GM23338 (cell line): ENCODE measurements around the gene TFAP2A. TPM values are rescaled to one million over a fixed set of nuclear protein-coding genes. Genes with fewer than 3 reads are reported as not detected.

Experiments used
- ATAC-seq: fragments of 200-7000 bp; cut with Tn5 transposase; 3 replicates; pipeline ENCODE4 v1.9.1; 2020
- DNase-seq: peaks from one replicate; pipeline ENCODE4 v3.0.0-alpha.2; 2015; ENCODE audit warnings: low spot score
- H2AFZ ChIP-seq: fragments of 200-600 bp; sonication (generic); 2 replicates; pipeline ENCODE4 v1.8.0; 2016; ENCODE audit warnings: antibody characterized with exemption, mild to moderate bottlenecking, moderate library complexity
- H3F3A ChIP-seq: fragments of 200-600 bp; sonication (generic); replicated peaks from 2 replicates; pipeline ENCODE4 v1.8.0; 2017; ENCODE audit warnings: antibody characterized with exemption, mixed run types, low read depth
- H3K27ac ChIP-seq: fragments of 200-600 bp; sonication (generic); 2 replicates; pipeline ENCODE4 v1.6.1; 2016; ENCODE audit warnings: low read depth
- H3K27me3 ChIP-seq: fragments of 200-600 bp; sonication (generic); 2 replicates; pipeline ENCODE4 v1.8.0; 2016; ENCODE audit warnings: mild to moderate bottlenecking, mixed run types, moderate library complexity; ENCODE audit not compliant: insufficient read depth
- H3K36me3 ChIP-seq: fragments of 200-600 bp; sonication (generic); 2 replicates; pipeline ENCODE4 v1.8.0; 2016; ENCODE audit warnings: mild to moderate bottlenecking; ENCODE audit not compliant: insufficient read depth
- H3K4me1 ChIP-seq: fragments of 200-600 bp; sonication (generic); 2 replicates; pipeline ENCODE4 v1.8.0; 2016; ENCODE audit warnings: mild to moderate bottlenecking, moderate library complexity; ENCODE audit not compliant: insufficient read depth
- H3K4me2 ChIP-seq: fragments of 200-600 bp; sonication (generic); 2 replicates; pipeline ENCODE4 v1.7.1; 2017; ENCODE audit warnings: mixed run types
- H3K4me3 ChIP-seq: fragments of 200-600 bp; sonication (generic); 2 replicates; pipeline ENCODE4 v1.6.1; 2016; ENCODE audit warnings: mixed run types
- H3K79me2 ChIP-seq: fragments of 200-600 bp; sonication (generic); replicated peaks from 2 replicates; pipeline ENCODE4 v1.8.0; 2017; ENCODE audit warnings: mild to moderate bottlenecking; ENCODE audit not compliant: insufficient read depth
- H3K9me2 ChIP-seq: fragments of 200-600 bp; sonication (generic); 2 replicates; pipeline ENCODE4 v1.8.0; 2017; ENCODE audit not compliant: insufficient read depth
- H4K20me1 ChIP-seq: fragments of 200-600 bp; sonication (generic); replicated peaks from 2 replicates; pipeline ENCODE4 v1.8.0; 2017; ENCODE audit warnings: mild to moderate bottlenecking; ENCODE audit not compliant: insufficient read depth
- H3K27ac Mint-ChIP-seq: 2 replicates; pipeline ENCODE4 v1.8.0; 2020; ENCODE audit warnings: inconsistent platforms, mild to moderate bottlenecking, moderate library complexity, mixed read lengths
- H3K27me3 Mint-ChIP-seq: 3 replicates; pipeline ENCODE4 v1.8.0; 2022; ENCODE audit warnings: low read depth, mild to moderate bottlenecking, moderate library complexity, mixed read lengths, inconsistent platforms; ENCODE audit not compliant: insufficient read depth, poor library complexity
- H3K36me3 Mint-ChIP-seq: 3 replicates; pipeline ENCODE4 v1.8.0; 2021; ENCODE audit warnings: low read depth, mild to moderate bottlenecking, inconsistent platforms, moderate library complexity, mixed read lengths
- H3K4me1 Mint-ChIP-seq: 3 replicates; pipeline ENCODE4 v1.8.0; 2020; ENCODE audit warnings: mild to moderate bottlenecking, inconsistent platforms, mixed read lengths
- H3K4me3 Mint-ChIP-seq: 3 replicates; pipeline ENCODE4 v1.8.0; 2021; ENCODE audit warnings: moderate library complexity, mild to moderate bottlenecking, inconsistent platforms, mixed read lengths
- H3K9me3 Mint-ChIP-seq: 3 replicates; pipeline ENCODE4 v1.8.0; 2020; ENCODE audit warnings: moderate library complexity, mild to moderate bottlenecking, inconsistent platforms, mixed read lengths
- CREB1 ChIP-seq: fragments of 250-450 bp; sonication (Bioruptor Pico); IDR thresholded peaks from 2 replicates; pipeline ENCODE4 v1.5.0; 2020; ENCODE audit warnings: low read depth, mild to moderate bottlenecking, moderate library complexity
- EZH2 ChIP-seq: fragments of 200-600 bp; sonication (generic); IDR thresholded peaks from one replicate; pipeline ENCODE4 v1.8.0; 2017; ENCODE audit warnings: antibody characterized with exemption, mild to moderate bottlenecking, low read depth; ENCODE audit not compliant: unreplicated experiment
- EZH2phosphoT487 ChIP-seq: fragments of 200-600 bp; sonication (generic); IDR thresholded peaks from one replicate; pipeline ENCODE4 v1.8.1; 2018; ENCODE audit warnings: antibody characterized with exemption; ENCODE audit not compliant: unreplicated experiment
- JUNB ChIP-seq: IDR thresholded peaks from one replicate; pipeline ENCODE4 v1.6.1; 2016; ENCODE audit warnings: antibody characterized with exemption; ENCODE audit not compliant: unreplicated experiment
- NANOG ChIP-seq: IDR thresholded peaks from 2 replicates; pipeline ENCODE4 v1.6.1; 2016; ENCODE audit warnings: antibody characterized with exemption, borderline replicate concordance
- POLR2AphosphoS5 ChIP-seq: IDR thresholded peaks from 2 replicates; pipeline ENCODE4 v1.6.1; 2016; ENCODE audit warnings: antibody characterized with exemption, low read depth
- STAT1 ChIP-seq: IDR thresholded peaks from one replicate; pipeline ENCODE4 v1.6.1; 2016; ENCODE audit warnings: antibody characterized with exemption; ENCODE audit not compliant: unreplicated experiment
- ZNF331 ChIP-seq: fragments of 250-450 bp; sonication (Bioruptor Pico); IDR thresholded peaks from 2 replicates; pipeline ENCODE4 v1.5.0; 2020; ENCODE audit warnings: low read depth, mild to moderate bottlenecking, moderate library complexity
- polyA plus RNA-seq: library from polyadenylated mRNA; unstranded; fragments of >200 nt; fragmentation: Nextera tagmentation; extraction: Ambion mirVana; gene quantifications from 2 replicates; pipeline ENCODE4 v1.2.1, GENCODE V29; 2016
- total RNA-seq: library from RNA; depleted of rRNA; stranded (reverse); fragments of >200 nt; shearing (Covaris generic); gene quantifications from 2 replicates; pipeline ENCODE4 v1.2.3, GENCODE V29; 2014
- TF ChIP-seq, protein P1 (sequence below): IDR thresholded peaks from one replicate; pipeline ENCODE4 v1.6.1; 2018; ENCODE audit warnings: antibody characterized with exemption; ENCODE audit not compliant: unreplicated experiment
- TF ChIP-seq, protein P2 (sequence below): IDR thresholded peaks from 2 replicates; pipeline ENCODE4 v1.6.1; 2016; ENCODE audit warnings: antibody characterized with exemption
- TF ChIP-seq, protein P3 (sequence below): fragments of 250-450 bp; sonication (Bioruptor Pico); IDR thresholded peaks from 2 replicates; pipeline ENCODE4 v1.5.0; 2020; ENCODE audit warnings: mild to moderate bottlenecking, moderate library complexity
- TF ChIP-seq, protein P4 (sequence below), 2 experiments: fragments of 200-600 bp in 1 of 2; sonication (generic) in 1 of 2; conservative IDR thresholded peaks; 2 replicates each; pipeline versions ENCODE4 v1.5.1 to v1.6.1; 2016 to 2017; ENCODE audit warnings: antibody characterized with exemption in 2 of 2, low read depth in 2 of 2, mild to moderate bottlenecking in 2 of 2, moderate library complexity in 1 of 2

Gene TFAP2A
- total and polyA plus RNA-seq, 2 experiments from 2014 or later: not detected

DNA sequence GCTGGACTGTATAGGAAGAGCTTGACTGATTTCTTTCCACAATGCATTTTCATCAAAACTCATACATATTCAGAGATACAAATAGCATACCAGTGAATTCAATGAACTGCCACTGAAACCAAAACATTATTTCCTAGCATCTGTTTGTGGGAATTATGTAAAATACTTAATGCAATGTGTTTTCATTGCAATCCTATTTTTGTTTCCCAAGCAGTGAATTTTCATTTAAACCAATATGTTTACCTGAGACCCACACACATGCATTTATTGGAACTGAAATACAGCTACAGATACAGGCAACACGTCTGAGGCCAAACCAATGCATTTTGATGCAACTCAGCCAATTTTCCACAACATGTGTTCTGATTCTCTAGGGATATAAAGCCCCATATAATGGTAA, 33.2 kb upstream of the TFAP2A start (continued):
- TF ChIP-seq, protein P1, sequence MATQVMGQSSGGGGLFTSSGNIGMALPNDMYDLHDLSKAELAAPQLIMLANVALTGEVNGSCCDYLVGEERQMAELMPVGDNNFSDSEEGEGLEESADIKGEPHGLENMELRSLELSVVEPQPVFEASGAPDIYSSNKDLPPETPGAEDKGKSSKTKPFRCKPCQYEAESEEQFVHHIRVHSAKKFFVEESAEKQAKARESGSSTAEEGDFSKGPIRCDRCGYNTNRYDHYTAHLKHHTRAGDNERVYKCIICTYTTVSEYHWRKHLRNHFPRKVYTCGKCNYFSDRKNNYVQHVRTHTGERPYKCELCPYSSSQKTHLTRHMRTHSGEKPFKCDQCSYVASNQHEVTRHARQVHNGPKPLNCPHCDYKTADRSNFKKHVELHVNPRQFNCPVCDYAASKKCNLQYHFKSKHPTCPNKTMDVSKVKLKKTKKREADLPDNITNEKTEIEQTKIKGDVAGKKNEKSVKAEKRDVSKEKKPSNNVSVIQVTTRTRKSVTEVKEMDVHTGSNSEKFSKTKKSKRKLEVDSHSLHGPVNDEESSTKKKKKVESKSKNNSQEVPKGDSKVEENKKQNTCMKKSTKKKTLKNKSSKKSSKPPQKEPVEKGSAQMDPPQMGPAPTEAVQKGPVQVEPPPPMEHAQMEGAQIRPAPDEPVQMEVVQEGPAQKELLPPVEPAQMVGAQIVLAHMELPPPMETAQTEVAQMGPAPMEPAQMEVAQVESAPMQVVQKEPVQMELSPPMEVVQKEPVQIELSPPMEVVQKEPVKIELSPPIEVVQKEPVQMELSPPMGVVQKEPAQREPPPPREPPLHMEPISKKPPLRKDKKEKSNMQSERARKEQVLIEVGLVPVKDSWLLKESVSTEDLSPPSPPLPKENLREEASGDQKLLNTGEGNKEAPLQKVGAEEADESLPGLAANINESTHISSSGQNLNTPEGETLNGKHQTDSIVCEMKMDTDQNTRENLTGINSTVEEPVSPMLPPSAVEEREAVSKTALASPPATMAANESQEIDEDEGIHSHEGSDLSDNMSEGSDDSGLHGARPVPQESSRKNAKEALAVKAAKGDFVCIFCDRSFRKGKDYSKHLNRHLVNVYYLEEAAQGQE: no peak
- TF ChIP-seq STAT1 (no peak), ZNF331 (CRISPR knock-in tag) (no peak), EZH2phosphoT487 (no peak), POLR2AphosphoS5 (no peak), CREB1 (CRISPR knock-in tag) (no peak), JUNB (no peak)
- TF ChIP-seq, protein P2, sequence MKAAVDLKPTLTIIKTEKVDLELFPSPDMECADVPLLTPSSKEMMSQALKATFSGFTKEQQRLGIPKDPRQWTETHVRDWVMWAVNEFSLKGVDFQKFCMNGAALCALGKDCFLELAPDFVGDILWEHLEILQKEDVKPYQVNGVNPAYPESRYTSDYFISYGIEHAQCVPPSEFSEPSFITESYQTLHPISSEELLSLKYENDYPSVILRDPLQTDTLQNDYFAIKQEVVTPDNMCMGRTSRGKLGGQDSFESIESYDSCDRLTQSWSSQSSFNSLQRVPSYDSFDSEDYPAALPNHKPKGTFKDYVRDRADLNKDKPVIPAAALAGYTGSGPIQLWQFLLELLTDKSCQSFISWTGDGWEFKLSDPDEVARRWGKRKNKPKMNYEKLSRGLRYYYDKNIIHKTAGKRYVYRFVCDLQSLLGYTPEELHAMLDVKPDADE: no peak

DNA sequence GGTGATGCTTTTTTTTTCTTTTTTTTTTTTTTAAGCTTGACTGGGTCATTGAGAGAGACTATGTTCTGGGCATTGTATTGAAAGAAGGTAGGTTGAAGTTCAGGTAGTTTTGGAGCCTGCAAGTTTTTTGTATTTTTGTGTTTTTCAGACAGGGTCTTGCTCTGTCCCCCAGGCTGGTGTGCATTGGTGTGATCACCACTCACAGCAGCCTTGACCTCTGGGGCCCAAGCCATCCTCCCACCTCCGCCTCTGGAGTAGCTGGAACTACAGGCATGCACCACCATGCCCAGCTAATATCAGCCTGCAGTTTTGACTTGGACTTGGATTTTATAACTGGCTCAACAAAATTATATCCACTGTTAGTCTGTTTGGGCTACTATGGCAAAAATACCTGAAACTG, 31.7 kb upstream of the TFAP2A start:
- Mint-ChIP-seq H3K27me3 (peaks cover 9% of the 10 kb centered on the region), H3K36me3 (no peaks in the 10 kb centered on the region), H3K4me3 (no peak overlapping the region), H3K9me3 (no peaks in the 10 kb centered on the region), H3K27ac (no peak overlapping the region), H3K4me1 (no peaks in the 10 kb centered on the region)
- DNase-seq: no peak
- no peaks in the 10 kb centered on the region for H3F3A ChIP-seq
- H3K9me2 ChIP-seq: no peaks in the 10 kb centered on the region
- no peaks in the 10 kb centered on the region for H3K4me1 ChIP-seq
- no peak overlapping the region for H3K27ac ChIP-seq
- H3K36me3 ChIP-seq: no peaks in the 10 kb centered on the region
- no peak overlapping the region for H3K4me2 ChIP-seq
- peak overlapping the region; percentile 24; the same call in 1 of the 2 replicates for H2AFZ ChIP-seq
- no peaks in the 10 kb centered on the region for H4K20me1 ChIP-seq
- H3K4me3 ChIP-seq: no peak overlapping the region
- ATAC-seq: no peak
- H3K27me3 ChIP-seq: no peaks in the 10 kb centered on the region
- no peaks in the 10 kb centered on the region for H3K79me2 ChIP-seq
- no peak for TF ChIP-seq EZH2
- TF ChIP-seq NANOG: no peak
- TF ChIP-seq JUNB: no peak
- TF ChIP-seq, protein P3, sequence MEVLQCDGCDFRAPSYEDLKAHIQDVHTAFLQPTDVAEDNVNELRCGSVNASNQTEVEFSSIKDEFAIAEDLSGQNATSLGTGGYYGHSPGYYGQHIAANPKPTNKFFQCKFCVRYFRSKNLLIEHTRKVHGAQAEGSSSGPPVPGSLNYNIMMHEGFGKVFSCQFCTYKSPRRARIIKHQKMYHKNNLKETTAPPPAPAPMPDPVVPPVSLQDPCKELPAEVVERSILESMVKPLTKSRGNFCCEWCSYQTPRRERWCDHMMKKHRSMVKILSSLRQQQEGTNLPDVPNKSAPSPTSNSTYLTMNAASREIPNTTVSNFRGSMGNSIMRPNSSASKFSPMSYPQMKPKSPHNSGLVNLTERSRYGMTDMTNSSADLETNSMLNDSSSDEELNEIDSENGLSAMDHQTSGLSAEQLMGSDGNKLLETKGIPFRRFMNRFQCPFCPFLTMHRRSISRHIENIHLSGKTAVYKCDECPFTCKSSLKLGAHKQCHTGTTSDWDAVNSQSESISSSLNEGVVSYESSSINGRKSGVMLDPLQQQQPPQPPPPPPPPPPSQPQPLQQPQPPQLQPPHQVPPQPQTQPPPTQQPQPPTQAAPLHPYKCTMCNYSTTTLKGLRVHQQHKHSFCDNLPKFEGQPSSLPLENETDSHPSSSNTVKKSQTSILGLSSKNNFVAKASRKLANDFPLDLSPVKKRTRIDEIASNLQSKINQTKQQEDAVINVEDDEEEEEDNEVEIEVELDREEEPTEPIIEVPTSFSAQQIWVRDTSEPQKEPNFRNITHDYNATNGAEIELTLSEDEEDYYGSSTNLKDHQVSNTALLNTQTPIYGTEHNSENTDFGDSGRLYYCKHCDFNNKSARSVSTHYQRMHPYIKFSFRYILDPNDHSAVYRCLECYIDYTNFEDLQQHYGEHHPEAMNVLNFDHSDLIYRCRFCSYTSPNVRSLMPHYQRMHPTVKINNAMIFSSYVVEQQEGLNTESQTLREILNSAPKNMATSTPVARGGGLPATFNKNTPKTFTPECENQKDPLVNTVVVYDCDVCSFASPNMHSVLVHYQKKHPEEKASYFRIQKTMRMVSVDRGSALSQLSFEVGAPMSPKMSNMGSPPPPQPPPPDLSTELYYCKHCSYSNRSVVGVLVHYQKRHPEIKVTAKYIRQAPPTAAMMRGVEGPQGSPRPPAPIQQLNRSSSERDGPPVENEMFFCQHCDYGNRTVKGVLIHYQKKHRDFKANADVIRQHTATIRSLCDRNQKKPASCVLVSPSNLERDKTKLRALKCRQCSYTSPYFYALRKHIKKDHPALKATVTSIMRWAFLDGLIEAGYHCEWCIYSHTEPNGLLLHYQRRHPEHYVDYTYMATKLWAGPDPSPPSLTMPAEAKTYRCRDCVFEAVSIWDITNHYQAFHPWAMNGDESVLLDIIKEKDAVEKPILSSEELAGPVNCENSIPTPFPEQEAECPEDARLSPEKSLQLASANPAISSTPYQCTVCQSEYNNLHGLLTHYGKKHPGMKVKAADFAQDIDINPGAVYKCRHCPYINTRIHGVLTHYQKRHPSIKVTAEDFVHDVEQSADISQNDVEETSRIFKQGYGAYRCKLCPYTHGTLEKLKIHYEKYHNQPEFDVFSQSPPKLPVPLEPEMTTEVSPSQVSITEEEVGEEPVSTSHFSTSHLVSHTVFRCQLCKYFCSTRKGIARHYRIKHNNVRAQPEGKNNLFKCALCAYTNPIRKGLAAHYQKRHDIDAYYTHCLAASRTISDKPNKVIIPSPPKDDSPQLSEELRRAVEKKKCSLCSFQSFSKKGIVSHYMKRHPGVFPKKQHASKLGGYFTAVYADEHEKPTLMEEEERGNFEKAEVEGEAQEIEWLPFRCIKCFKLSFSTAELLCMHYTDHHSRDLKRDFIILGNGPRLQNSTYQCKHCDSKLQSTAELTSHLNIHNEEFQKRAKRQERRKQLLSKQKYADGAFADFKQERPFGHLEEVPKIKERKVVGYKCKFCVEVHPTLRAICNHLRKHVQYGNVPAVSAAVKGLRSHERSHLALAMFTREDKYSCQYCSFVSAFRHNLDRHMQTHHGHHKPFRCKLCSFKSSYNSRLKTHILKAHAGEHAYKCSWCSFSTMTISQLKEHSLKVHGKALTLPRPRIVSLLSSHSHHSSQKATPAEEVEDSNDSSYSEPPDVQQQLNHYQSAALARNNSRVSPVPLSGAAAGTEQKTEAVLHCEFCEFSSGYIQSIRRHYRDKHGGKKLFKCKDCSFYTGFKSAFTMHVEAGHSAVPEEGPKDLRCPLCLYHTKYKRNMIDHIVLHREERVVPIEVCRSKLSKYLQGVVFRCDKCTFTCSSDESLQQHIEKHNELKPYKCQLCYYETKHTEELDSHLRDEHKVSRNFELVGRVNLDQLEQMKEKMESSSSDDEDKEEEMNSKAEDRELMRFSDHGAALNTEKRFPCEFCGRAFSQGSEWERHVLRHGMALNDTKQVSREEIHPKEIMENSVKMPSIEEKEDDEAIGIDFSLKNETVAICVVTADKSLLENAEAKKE (CRISPR knock-in tag): no peak
- TF ChIP-seq CREB1 (CRISPR knock-in tag): no peak
- TF ChIP-seq ZNF331 (CRISPR knock-in tag): no peak
- TF ChIP-seq, protein P4, sequence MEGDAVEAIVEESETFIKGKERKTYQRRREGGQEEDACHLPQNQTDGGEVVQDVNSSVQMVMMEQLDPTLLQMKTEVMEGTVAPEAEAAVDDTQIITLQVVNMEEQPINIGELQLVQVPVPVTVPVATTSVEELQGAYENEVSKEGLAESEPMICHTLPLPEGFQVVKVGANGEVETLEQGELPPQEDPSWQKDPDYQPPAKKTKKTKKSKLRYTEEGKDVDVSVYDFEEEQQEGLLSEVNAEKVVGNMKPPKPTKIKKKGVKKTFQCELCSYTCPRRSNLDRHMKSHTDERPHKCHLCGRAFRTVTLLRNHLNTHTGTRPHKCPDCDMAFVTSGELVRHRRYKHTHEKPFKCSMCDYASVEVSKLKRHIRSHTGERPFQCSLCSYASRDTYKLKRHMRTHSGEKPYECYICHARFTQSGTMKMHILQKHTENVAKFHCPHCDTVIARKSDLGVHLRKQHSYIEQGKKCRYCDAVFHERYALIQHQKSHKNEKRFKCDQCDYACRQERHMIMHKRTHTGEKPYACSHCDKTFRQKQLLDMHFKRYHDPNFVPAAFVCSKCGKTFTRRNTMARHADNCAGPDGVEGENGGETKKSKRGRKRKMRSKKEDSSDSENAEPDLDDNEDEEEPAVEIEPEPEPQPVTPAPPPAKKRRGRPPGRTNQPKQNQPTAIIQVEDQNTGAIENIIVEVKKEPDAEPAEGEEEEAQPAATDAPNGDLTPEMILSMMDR (conservative IDR thresholded peaks at IDR 0.05; ENCODE audit: low read depth in 2 of 2): no peak
